ENCODE measurements around the gene ATP1B3.
"Not testable (repeated sequence)": the region's sequence is repeated elsewhere in the genome, so short reads cannot be mapped to it uniquely, and the experiment has no call there.

The ATP1B3 gene

GRCh38 chr3:141876381-141876890, at the start of gene ATP1B3:
ATP1B3 (plus strand) TSS chr3:141876643; CDS start chr3:141876802, 159 bp downstream.
- peak; percentile 82 for DNase-seq (ENCODE audit: low spot score)

- no peak for DNase-seq (ENCODE audit: low spot score)
Observed at GRCh38 chr3:141828487-141828886, 48.0 kb upstream of the ATP1B3 start.

- DNase-seq (ENCODE audit: low spot score), result no peak
Observed at GRCh38 chr3:141828890-141829289, 47.6 kb upstream of the ATP1B3 start.

- DNase-seq (ENCODE audit: low spot score), result no peak
Observed at GRCh38 chr3:141830508-141830907, 45.9 kb upstream of the ATP1B3 start.

GRCh38 chr3:141834292-141834691, 42.2 kb upstream of the ATP1B3 start:
- no peak for DNase-seq (ENCODE audit: low spot score)

- DNase-seq (ENCODE audit: low spot score), result no peak
Observed at GRCh38 chr3:141835557-141836229, 40.8 kb upstream of the ATP1B3 start.

GRCh38 chr3:141839389-141839788, 37.1 kb upstream of the ATP1B3 start:
- no peak for DNase-seq (ENCODE audit: low spot score)

GRCh38 chr3:141840737-141841544, 35.5 kb upstream of the ATP1B3 start:
- DNase-seq (ENCODE audit: low spot score), result no peak

- no peak for DNase-seq (ENCODE audit: low spot score)
Observed at GRCh38 chr3:141844108-141844507, 32.3 kb upstream of the ATP1B3 start.

GRCh38 chr3:141844812-141845211, 31.6 kb upstream of the ATP1B3 start:
- no peak for DNase-seq (ENCODE audit: low spot score)

GRCh38 chr3:141845407-141846049, 30.9 kb upstream of the ATP1B3 start:
- DNase-seq (ENCODE audit: low spot score), result no peak

GRCh38 chr3:141846050-141846433, 30.4 kb upstream of the ATP1B3 start:
- DNase-seq (ENCODE audit: low spot score), result no peak

- DNase-seq (ENCODE audit: low spot score), result not testable (repeated sequence)
Observed at GRCh38 chr3:141848159-141848748, 28.2 kb upstream of the ATP1B3 start.

GRCh38 chr3:141849056-141849815, 27.2 kb upstream of the ATP1B3 start:
- no peak for DNase-seq (ENCODE audit: low spot score)

GRCh38 chr3:141851411-141851810, 25.0 kb upstream of the ATP1B3 start:
- DNase-seq (ENCODE audit: low spot score), result no peak

GRCh38 chr3:141853081-141853601, 23.3 kb upstream of the ATP1B3 start:
- DNase-seq (ENCODE audit: low spot score), result no peak

GRCh38 chr3:141853629-141854168, 22.7 kb upstream of the ATP1B3 start:
- DNase-seq (ENCODE audit: low spot score), result no peak

GRCh38 chr3:141854599-141854998, 21.8 kb upstream of the ATP1B3 start:
- DNase-seq (ENCODE audit: low spot score), result no peak

- DNase-seq (ENCODE audit: low spot score), result no peak
Observed at GRCh38 chr3:141858312-141858711, 18.1 kb upstream of the ATP1B3 start.

- DNase-seq (ENCODE audit: low spot score), result no peak
Observed at GRCh38 chr3:141859651-141860050, 16.8 kb upstream of the ATP1B3 start.

GRCh38 chr3:141860086-141860669, 16.3 kb upstream of the ATP1B3 start:
- DNase-seq (ENCODE audit: low spot score), result no peak

All from globus pallidus (tissue), 1 donor.